OCI-LY7 (cell line): ENCODE results near the gene STXBP5.

Experiments
- EZH2phosphoT487 ChIP-seq: fragments of 200-600 bp; sonication (generic); IDR thresholded peaks from 2 replicates; pipeline ENCODE4 v1.6.1; 2018; ENCODE audit warnings: low read depth, borderline replicate concordance, mild to moderate bottlenecking, mixed run types, antibody characterized with exemption, low read length, moderate library complexity, mixed read lengths
- TF ChIP-seq, protein P1 (sequence below): fragments of 200-600 bp; sonication (generic); conservative IDR thresholded peaks from 2 replicates; pipeline ENCODE4 v1.5.1; 2014; ENCODE audit warnings: mild to moderate bottlenecking, antibody characterized with exemption, low read length, moderate library complexity, mixed read lengths

DNA sequence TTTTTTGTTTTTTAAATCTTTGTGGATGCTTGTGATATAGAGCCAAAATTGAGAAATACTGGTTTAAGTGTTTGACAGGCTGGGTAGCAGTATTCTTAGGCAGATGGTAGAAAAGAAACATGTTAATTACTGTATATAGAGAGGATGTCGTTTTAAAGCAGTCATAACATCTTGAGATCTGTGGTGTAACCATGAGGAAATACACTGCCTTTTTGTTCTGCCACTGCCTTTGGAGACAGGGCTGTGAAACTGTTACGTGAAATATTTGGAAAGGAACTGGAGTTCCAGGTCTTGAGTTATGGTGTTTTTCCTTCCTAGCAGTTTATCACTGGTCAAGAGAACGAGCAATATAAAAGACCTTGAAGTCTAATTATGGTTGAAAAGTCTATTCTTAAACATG lies 19.5 kb downstream of the STXBP5 start:
- TF ChIP-seq, protein P1, sequence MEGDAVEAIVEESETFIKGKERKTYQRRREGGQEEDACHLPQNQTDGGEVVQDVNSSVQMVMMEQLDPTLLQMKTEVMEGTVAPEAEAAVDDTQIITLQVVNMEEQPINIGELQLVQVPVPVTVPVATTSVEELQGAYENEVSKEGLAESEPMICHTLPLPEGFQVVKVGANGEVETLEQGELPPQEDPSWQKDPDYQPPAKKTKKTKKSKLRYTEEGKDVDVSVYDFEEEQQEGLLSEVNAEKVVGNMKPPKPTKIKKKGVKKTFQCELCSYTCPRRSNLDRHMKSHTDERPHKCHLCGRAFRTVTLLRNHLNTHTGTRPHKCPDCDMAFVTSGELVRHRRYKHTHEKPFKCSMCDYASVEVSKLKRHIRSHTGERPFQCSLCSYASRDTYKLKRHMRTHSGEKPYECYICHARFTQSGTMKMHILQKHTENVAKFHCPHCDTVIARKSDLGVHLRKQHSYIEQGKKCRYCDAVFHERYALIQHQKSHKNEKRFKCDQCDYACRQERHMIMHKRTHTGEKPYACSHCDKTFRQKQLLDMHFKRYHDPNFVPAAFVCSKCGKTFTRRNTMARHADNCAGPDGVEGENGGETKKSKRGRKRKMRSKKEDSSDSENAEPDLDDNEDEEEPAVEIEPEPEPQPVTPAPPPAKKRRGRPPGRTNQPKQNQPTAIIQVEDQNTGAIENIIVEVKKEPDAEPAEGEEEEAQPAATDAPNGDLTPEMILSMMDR, result no peak
- no peak for TF ChIP-seq EZH2phosphoT487
